LHCN-M2 (cell line): ENCODE results near the gene ALDH4A1. TPM values are rescaled to one million over a fixed set of nuclear protein-coding genes. Genes with fewer than 3 reads are reported as not detected.
"Not testable (repeated sequence)": the region's sequence is repeated elsewhere in the genome, so short reads cannot be mapped to it uniquely, and the experiment has no call there.

Experiments
- DNase-seq: peaks from one replicate; pipeline ENCODE4 v3.0.0-alpha.2; 2012; ENCODE audit warnings: low read depth
- total RNA-seq: library from RNA; depleted of rRNA; stranded (reverse); fragments of >200 nt; gene quantifications from 2 replicates; pipeline ENCODE4 v1.2.3, GENCODE V29; 2014

The ALDH4A1 gene
- total RNA-seq, 1 experiment from 2014 or later = 12.4 TPM

DNA sequence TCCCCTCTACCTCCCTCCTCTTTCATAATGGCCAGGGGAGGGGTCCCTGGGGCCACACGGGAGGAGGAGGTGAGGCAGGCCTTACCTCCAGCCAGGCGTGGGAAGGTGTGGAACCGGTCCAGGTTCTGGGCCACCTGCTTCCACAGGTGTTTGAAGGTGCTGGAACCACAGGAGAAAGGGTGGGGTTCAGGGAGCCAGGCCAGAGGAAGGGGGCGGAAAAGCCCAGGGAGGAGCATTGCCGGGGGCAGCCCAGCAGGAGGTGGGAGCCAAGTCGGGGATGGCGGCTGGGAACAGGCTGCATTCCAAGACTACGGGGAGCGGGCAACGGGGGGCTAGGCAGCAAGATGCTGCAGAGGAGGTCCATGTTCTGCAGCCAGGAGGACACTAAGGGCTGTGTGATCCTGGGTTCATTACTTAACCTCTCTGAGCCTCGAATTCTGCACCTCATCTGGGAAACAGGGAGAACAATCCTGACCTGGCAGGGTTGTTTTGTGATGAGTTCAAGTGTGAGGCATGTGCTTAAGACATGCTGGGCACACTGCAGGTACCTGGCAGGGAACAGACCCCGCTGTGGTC lies 23.1 kb downstream of the ALDH4A1 start:
- DNase-seq = no peak

DNA sequence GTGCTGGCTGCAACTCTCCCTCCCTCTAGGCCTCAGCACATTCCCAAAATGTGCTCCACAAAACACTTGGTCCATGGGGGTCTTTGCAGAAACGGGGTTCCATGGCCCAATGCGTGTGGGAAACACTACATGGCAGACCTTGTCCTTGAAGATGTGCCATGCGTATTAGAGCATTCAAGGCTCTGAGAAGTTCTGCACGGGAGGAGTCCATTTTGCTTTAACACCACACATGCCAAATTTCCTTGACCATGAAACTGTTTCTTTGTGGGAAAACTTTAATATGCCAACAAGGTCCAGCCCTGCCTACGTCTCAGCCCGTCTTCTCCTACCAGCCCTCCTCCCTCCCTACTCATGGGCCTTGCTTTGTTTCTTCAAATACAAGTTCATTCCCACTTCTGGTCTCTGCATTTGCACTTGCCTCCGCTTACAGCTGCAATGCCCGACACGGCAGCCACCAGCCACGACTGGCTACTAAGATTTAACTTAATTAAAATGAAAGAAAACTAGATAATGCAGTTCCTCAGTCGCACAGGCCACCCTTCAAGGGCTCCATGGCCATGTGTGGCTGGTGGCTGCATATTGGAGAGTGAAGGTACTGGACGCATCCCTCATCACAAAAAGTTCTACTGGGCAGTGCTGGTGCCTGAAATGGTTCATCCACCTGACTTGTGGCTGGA lies 23.7 kb downstream of the ALDH4A1 start:
- no peak for DNase-seq

DNA sequence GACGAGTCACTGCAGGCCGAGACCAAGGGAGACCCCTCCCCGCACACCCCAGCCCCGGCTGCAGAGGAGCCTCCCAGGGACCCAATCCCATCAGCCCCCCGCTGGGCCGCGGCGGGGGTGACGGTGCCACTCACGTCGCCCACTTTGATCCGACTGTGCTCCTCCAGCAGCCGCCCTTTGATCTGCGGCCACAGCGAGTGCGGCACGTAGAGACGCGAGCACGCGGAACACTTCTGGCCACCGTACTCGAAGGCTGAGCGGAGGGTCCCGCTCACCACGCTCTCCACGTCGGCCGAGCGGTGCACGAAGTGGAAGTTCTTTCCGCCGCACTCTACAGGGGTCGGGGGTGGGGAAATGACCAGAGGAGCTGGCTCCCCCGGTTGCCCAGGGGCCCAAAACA lies 25.1 kb downstream of the ALDH4A1 start:
- no peak for DNase-seq

DNA sequence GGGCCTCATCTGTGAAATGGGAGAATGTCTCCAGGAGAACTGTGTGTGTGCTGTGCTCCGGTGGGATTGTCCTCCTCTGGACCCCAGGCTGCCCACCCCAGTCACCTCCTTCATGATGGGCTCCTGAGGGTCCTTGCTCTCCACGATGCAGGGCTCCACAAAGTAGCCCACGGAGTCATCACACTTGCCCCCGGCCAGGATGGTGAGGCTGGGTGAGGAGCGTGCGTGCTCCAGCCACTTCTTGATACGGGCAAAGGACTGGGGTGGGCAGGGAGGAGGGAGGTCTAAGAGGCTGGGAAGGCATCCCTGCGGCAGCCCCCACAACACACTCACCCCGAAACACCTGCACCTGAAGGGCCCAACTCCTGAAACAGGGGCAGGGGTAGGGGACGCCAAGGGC lies 26.1 kb downstream of the ALDH4A1 start:
- no peak for DNase-seq

DNA sequence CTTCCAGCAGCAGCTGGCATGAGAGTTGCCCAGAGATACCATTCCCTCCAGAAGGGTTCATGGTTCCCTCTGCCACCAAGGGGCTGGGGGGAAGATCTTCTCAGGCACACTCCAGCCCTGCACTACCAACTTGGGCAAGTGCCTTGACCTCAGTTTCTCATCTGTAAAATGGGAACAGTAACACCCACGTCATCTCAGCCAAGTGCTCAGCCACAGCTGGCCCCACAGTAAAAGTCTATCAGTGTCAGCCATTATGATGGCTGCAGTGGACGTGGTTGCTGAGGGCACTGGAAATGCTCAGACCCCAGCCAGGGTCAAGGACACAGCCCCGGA lies 26.6 kb downstream of the ALDH4A1 start:
- no peak for DNase-seq

DNA sequence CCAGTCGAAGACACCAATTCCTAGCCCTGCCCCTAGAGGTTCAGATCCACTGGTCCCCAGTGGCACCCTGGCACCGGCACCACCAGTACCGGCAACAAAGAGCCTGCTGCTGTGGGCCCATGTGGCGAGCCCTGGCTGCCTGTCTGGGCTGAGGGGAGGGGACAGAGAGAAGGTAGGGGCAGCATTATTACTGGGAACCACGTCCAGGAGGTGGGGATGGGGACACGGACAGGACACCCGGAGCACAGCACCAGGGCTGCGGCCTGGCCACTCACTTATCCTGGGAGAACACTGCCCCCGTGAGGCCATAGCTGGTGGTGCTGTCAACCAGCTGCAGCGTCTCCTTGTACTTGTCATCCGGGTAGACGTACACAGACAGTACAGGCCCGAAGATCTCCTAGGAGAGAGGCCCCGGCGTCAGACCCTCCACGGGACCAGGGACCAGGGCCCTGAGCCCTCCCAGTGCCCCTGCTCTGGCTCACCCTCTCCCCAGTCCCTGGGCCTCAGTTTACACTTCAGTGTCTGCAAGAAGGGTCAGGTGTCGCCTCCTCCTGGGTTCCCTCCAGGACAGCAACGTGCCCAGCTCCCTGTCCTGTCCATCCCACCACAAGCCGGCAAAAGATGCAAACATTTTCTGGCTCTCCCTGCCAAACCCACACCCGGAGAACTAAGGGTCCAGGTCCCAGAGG lies 27.1 kb downstream of the ALDH4A1 start:
- DNase-seq = peak; percentile 66

DNA sequence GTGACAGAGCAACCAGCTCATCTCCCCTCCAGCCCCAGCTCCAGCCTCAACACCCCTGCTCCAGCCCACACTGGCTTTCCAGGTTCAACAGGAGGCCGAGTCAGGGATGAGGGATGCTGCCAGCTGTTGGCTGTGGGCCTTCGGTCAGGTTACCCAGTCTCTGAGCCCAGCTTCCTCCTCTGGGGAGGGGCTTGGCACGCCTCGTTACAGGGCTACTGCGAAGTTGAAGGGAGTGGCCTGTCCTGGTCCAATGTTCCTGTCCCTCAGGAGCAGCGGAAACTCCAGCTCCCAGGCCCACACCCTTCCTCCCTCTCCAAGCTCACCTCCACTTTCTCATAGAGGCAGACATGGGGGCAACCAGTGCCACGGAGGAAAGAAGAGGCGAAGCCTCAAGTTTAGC lies 27.8 kb downstream of the ALDH4A1 start:
- no peak for DNase-seq

DNA sequence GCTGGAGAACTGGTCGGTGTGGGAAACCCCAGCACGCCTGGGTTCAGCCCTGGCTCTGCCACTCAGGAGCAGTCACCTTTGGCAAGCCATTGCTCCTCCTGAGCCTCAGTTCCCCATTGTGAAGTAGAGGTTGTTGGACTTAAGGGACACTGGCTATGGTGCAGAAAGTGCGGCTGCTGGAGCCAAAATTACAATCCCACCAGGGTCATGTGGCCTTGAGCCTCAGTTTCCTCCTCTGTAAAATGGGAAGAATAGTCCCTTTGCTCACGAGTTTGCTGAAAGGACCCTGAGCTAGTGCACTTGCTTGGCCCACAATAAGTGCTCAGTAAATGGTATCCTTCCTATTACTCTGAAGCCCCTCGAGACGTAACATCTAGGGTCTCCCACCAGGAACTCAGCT lies 28.3 kb downstream of the ALDH4A1 start:
- DNase-seq = no peak

DNA sequence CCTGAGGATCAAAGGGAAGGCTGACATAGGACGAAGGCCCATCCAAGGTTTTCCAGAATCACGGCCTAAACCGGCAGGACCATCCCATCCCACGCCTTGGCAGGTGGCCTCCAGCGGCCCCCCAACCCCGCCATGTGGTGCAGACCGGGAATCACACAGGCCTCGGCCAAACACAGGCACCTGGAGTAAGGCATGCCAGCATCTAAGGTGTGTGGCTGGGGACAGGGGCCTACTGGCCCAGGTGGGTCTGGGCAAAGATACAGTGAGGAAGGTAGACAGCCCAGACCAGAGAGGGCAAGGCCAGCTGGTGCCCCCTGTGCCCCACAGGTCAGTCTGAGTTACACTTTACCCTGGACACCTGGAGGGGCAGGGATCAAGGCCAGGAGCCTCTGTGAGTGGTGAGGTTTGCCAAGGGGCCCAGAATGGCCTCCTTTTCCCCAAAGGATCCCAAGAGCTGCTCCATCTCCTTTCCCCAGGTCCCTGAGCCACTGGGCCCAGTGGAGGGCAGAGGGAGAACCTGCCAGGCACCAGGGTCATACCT lies 30.2 kb downstream of the ALDH4A1 start:
- DNase-seq = no peak

DNA sequence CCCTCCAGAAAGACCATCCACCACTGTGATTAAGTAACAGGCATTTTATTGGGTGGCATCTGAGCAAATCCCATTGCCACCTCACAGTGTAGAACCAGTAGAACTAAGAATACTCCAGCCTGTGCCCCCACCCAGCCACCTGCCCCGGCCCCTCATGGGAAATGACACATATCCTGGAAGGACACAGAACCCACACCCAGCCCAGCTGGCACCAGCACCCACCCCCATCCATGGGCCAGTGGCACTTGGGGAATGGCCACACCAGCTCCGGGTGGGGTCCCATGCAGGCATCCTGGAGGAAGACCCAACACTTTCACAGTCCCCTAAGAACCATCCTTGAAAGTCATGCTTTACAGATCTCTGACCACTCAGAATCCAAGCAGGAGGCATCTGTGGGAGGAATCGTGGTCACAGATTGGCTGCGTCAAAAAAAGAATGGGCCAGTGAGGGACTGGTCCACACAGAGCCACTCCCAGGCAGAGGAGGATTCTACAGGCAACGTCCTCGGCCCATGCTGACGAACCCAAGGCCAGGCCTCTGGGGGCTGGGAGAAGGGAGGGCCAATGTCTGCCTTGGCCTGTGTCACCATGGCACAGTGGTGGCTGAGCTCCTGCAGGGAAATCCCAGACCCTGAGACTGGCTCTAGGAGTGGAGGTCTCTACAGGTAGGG lies 30.8 kb downstream of the ALDH4A1 start:
- DNase-seq = no peak

DNA sequence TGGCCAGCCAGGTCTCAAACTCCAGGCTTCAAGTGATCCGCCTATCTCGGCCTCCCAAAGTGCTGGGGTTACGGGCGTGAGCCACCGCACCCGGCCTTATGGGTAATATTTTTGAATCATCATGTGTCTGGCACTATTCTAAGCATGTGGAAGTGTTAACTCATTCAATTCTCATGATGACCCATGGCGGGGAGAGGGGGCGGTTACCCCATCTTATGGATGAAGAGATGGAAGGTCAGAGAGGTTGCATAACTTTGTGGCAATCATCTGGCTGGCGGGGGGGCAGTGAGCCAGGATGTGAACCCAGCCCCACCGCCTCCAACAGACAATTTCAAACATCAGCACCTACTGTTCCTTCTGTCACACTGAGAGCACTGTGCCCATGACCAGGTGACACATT lies 31.4 kb downstream of the ALDH4A1 start:
- DNase-seq = no peak

DNA sequence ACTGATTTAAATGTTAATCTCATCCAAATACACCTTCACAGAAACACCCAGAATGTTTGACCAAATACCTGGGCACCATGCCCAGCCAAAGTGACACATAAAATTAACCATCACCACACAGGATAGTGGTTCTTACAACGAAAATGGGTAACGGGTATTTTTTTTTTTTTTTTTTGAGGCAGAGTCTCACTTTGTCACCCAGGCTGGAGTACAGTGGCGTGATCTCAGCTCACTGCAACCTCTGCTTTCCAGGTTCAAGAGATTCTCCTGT lies 31.8 kb downstream of the ALDH4A1 start:
- not testable (repeated sequence) for DNase-seq

DNA sequence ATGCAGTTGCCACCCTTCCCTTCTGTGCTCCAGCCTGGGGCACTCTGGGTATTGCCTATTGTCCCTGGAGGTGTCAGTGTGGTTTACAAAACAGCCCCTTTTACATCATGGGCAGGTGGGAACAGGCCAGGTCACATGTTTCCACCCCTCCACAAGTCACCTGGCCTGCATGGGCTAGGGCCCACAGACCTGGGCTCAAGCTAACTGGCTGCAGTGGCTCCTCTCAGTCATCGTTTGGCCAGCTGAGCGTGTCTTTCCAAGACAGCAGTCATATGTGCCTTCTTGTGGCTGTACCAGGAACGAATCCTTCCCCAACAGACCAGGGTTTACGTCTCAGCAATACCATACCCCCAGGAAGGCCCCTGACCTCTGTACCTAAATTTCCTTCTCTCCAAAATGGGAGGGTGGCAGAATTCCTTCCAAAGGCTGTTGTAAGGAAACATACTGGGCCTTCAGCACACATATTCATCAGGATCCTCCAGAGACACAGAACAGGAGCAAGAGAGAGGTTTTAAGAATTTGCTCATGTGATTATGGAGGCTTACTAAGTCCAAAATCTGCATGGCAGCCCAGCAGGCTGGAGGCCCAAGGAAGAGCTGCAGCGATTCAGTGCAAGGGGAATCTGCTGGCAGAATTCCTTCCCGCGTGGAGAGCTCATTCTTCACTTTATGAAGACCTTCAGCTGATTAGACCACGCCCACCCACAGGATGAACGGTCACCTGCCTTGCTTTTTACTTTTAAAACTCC lies 32.3 kb downstream of the ALDH4A1 start:
- DNase-seq = no peak

DNA sequence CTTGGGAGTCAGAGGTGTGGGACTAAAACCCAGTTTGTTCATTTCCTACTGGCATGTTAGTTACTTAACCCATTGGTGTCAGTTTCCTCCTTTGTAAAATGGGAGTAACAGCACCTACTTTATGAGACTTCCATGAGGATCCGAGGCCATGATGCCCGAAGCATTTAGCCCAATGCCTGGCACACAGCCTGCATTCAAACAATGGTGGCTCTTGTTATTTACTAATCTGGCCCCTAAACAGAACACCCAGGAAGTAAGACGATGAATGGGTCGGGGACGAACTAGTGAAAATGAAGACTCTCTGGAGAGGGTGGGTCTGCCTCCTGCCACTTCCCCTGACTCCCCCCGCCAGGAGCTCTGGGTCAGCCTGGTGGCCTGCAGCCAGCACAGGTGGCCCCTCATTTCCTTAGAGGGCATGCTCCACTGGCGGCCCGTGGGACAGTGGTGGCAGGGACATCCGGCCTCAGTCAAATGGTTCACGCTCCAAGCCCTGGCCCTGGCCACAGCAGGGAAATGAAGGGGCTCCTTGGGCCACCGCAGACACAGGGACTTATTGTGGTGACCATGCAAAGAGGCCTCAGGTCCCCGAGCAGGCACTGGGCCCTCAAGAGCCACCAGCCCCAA lies 33.4 kb downstream of the ALDH4A1 start:
- no peak for DNase-seq

DNA sequence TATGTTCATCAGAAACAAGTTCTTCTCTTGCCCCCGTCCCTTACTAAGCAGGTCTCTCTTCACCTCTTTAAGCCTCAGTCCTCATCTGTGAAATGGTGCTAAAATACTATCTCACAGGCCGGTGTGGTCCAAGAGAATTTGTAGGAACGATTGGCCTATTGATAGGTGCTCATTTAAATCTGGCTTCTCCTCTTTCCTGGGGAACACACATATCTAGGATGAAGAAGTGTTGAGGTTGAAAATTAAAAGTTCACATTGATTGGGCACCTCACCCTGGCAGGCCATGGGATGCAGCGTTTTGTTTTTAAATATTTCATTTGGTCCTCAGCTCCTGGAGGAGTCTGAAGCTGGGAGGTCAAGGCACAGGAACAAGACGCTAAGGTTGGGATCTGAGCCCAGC lies 34.0 kb downstream of the ALDH4A1 start:
- DNase-seq = no peak

DNA sequence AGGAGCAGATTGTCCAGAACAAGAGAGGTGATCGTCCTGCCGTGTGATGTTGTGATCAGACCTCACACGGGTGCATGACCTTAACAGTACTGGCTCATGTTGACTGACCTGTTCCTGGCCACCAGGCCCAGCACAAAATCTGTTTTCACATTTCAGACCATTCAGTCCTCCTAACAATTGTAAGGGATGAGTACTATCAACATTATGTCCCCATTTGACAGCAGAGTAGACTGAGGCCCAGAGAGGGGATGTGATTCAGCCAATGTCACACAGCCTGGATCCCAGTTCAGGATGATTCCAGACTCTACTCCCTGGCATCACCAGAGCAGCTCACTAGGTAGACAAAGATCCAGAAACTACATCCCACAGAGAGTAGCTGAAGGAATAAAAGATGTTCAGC lies 35.5 kb downstream of the ALDH4A1 start:
- DNase-seq = no peak

DNA sequence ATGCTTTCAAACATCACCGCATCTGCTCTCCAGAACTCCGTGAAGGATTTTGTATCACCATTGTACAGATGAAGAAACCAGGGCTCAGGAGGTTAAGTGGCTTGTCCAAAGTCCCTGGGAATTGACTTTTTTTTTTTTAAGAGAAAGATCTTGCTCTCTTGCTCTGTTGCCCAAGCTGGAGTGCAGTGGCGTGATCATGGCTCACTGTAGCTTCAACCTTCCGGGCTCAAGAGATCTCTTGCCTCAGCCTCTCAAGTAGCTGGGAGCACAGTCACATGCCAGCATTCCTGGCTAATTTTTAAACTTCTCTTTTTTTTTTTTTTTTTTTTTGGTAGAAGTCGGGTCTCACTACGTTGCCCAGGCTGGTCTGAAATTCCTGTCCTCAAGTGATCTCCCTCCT lies 36.0 kb downstream of the ALDH4A1 start:
- DNase-seq = no peak

DNA sequence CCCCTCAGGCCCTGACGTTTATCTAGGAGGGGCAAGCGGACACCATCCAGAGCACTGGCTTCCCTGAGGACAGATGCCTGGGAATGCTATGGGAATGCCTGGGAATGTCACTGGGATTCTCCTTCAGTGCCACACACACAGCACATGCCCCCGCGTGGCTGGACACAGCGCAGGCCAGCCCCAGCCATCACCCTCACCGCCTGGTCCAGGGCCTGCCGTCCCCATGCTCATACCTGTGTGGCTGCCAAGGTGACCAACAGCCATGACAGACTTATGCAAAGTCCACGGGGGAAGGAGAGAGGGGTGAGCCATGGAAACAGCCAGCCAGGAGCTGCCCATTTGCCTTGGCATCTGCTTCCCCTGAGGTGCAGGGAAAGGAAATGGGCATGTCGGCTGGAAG lies 37.2 kb downstream of the ALDH4A1 start:
- no peak for DNase-seq

DNA sequence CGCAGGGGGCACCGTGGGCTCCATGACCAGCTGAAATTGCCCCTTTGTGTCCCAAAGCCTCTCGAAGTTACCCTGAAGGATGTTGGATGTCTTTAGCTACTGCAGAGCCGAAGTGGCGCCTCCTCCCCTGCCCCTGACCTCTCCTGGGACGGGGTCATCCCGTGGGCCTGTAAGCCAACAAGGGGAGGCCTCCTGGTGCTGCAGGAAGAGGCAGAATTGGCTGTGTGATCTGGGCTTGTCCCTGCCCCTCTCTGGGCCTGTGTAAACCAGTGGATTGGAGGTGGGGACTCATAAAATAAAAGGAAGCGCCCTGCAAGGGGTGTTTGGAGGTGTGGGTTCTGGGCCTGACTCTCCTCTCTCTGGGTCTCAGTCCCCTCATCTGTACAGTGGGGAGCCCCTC lies 40.8 kb downstream of the ALDH4A1 start:
- no peak for DNase-seq

DNA sequence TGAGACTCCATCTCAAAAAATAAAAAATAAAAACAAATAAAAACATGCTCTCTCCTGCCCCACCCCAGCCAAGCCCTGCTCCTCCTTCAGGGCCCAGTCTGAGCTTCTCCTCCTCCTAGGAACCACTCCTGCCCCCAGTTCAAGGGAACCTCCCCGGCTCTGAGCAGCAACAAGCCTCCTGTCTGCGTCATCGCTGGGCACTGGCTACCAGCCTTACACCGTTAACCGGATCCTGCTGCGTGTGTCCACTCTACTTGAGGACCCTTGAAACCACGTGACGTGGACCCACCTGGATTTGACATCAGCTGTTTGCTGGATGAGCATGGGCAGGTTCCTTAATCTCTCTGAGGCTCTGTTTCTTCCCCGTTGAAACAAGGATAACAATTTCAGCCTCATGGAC lies 41.3 kb downstream of the ALDH4A1 start:
- no peak for DNase-seq

DNA sequence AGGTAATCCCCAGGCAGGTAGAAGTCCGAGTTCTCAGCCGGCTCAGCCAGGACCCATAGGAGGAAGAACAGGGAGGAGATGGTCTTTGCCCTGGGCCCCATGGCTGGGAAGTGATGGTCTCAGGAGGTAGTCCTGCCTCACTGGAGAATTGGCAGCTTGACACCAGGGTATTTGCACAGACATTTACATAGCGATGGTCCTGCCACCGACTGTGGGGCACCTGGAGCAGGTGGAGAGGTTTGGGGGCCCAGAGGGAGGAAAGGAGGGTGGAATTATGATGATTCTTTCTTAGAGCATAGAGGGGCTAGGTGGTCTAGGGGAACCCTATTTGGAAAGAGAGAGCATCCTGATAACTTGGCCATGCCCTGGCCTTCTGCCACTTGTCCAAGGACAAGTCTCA lies 42.8 kb downstream of the ALDH4A1 start, which contains the start of gene TAS1R2:
Gene TAS1R2, minus strand, starts transcription at position 101 of the 400 bp plus-strand sequence. Its CDS starts 0 bp downstream, at position 101.
- no peak for DNase-seq
